HG02840 (cell line): Measurements from ENCODE around the gene SPATA19.

Experiments used
- ATAC-seq: cut with Tn5 transposase; IDR thresholded peaks from one replicate; pipeline ENCODE4 v1.9.1; 2021; ENCODE audit warnings: mild to moderate bottlenecking, moderate library complexity, moderate number of reproducible peaks; ENCODE audit not compliant: unreplicated experiment, low FRiP score

The SPATA19 gene

GRCh38 chr11:133840479-133840941, 4.8 kb downstream of the SPATA19 start:
- ATAC-seq: no peak

DNA sequence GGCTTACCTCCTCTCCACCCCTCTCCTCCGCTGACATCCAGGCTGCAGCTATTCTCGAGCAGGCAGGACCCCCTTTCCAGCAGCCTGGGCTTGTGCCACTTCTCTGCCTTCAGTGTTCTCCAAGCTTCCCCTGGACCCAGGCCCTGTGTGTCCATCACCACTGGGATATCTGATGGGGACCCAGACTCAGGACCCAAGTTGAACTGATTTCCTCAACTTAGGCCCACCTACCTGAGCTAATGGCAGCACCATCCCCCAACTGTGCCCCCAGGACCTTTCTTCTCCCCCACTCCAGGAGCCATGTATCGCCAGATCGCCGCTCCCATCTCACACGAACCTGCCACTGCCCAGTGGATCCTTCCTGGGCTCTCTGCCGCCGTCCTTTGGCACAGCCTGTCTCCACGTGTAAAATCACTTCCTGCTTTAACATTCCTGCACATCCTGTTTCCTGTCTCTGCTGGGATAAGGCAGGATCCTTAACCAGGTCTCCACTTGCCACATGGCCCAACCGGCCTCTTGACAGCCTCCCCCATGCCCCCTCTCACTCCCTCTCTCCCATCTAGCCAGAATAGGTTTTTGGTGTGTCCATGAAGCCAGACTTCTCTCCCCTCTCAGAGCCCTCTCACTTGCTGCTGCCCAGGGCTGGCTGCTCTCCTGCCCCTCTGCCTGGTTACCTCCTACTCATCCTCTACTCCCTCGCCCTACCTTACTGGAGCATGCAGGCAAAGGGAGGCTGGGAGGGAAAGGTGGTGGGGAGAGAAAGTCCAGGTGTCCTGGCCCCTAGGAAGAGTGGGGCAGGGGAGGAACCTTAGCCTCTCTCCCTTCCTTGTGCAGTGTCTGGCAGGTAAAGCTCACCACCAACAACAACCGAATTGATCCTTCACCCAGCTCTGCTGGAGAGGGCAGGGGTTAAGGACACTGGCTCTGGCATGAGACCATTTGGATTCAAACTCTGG, 9.4 kb downstream of the SPATA19 start:
- ATAC-seq: peak; percentile 17

GRCh38 chr11:133834682-133835592, 10.4 kb downstream of the SPATA19 start:
- ATAC-seq: peak; percentile 72

DNA sequence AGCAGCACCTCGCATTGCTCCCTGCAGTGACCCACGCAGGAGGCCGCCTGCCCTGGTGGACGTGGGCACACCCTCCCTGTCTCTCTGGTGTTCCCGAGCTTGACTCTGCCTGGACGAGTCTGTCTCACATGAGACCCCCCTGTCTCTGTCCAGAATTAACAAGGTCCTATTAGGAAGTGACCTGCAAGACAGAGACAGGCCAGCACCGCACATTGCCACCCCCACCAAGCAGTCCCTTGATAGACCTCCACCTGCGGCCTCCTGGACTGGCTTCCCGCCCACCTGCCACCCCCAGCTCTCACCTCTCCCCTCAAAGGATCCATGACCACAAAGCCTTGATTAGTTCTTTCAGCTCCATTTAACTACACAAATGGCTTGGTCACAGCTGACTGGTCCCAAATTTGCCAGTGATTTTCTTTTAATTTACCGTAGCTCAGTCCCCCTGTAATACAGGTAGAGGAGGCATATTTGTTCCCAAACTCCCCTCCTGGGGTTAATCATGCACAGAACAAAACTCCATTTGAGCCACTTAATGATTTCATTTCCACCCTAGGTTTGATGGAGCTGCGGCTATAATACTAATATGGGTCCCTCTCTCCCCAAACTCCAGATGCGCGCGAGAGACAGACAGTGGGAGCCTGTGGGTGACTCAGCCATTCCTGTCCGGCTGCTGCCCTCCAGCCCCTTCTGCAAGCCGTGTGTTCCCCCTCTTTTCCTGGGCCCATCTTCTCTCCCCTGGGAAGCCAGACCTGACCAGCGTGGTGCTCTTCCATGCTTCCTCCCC, 11.2 kb downstream of the SPATA19 start:
- ATAC-seq: no peak

DNA sequence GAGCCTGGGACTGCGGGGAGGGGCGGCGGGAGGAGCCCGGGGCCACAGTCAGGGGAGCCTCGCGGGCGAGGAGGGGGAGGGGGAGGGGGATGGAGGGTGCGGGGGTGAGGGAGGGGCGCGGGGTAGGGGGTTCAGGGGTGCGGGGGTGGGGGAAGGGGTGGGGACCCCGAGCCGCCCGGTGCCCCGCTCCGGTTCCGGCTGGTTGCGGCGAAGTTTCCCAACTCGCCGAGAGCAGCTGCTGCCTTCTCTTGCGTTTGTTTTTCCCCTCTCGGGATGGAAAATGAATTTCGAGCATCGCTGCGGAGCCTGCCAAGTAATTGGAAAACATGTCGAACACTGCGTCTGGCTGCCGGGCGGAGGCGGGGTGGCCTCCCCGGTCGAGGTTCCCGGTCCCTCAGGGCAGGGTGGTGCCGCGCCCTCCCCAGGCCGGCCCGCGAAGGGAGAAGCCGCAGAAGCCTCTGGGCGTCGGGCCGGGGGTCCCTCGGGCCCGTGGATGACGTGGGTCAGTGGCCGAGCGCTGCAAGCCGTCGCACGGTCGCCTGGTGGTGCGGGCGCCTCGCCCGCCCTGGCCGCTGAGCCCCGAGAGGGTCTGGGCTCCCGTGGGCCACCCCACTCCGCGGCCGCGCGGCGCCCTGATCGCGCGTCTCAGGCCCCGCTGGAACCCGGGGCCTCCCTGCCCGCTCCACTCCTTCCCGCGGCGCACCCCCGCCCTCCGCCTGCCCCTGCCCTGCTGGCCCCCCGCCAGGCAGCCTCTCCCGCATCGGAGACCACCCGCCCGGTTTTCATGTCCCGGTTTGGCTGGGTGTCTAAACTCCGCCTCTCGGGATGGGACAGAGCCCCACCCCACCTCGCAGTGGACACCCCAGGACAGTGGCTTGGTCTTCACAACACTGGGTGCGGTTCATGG, 12.1 kb downstream of the SPATA19 start:
- no peak for ATAC-seq

DNA sequence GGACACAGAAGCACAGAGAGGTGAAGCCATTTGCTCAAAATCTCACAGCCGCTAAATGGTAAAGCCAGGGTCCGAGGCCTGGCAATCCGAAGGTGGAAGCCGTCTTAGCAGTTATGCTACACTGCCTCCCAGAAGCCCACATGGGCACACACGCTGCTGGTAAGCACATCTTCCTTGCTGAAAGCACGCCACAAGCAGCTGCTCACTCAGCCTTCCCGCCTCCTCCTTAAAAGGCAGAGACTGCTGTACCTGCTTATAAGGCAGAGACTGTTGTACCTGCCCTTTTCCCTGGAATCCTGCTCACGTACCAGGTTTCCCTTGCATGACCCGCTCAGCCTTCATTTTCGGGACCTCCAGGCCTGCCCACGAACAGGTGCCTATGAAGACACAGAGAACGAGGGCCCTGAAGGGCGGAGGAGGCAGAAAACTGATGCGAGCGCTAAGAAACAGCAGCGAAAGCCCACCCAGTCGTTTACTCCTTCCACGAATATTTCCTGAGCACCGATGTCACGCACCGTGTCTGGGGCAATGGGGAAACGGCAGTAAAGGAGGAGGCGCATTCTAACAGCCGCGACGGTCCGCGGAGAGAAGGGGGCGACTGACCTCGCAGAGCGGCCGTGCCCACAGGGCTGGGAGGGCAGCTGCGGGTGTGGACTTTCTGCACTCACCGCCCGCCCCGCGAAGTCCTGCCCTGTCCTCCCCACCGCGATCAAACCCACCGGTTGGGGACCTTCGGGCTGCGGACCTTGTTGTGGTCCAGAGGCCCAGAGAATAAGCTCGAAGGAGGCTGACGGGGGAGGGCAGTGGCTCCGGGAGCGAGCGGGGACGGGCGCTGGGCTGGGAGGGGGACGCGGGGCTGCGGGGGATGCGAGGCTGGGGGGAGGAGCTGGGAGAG, 13.0 kb downstream of the SPATA19 start:
- no peak for ATAC-seq

- ATAC-seq: no peak
Observed at GRCh38 chr11:133830931-133831907, 14.1 kb downstream of the SPATA19 start.

DNA sequence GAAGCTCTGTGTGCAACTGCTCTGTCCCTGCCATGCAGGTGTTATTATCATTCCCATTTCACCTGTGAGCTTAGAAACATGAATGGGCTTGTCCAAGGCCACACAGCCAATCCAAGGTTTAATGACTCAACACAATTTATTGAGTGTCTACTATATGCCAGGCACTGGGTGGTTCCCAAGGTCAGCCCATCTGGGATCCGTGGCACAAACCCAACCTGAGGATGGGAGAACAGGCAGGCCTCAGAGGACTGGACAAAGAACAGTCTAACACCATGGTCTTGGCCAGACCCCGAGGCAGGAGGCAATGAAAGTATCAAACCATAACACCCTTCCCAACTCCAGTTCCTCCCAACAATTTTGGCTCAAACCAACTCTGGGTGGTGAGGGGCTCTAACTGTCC, 15.7 kb downstream of the SPATA19 start:
- no peak for ATAC-seq

DNA sequence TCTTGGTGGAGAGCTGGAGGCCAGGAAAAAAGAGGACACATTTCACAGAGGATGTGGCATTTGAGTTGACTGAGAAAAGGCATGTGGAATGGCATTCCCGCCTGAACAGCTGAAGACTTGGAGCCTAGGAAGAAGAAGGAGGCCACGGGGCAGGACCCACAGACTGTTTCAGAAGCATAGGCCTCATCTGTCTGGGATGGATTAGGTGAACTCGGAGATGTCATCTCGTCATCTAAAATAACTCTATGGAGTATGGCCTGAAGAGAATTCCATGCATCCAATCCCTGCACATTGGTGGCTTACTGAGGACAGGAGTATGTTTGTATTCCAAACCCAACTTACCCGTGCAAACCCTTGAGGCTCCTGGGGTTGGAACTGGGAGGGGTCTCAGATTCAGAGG, 16.4 kb downstream of the SPATA19 start:
- no peak for ATAC-seq

- ATAC-seq: no peak
Observed at GRCh38 chr11:133827556-133827955, 17.8 kb downstream of the SPATA19 start.

GRCh38 chr11:133826866-133827265, 18.4 kb downstream of the SPATA19 start:
- ATAC-seq: no peak

DNA sequence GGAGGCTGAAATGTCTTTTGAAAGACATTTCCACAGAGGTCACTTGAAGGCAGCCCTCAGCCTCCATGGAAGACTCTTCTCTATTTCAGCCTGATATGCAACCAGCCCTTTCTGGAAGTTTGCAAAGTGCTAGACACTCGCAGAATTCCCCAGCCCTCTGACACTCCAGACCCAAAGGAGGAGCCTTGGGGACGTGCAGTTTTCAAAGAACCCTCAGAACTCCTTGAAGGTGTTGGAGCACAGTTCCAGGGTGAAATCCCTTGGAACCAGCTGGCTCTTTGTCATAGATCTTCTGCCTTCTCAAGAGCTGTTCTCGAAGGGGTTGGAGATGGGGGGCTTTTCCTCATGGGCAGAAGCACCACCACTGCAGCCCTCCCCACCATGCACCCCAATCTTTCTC, 19.6 kb downstream of the SPATA19 start:
- no peak for ATAC-seq

GRCh38 chr11:133825156-133825555, 20.2 kb downstream of the SPATA19 start:
- no peak for ATAC-seq

- ATAC-seq: no peak
Observed at GRCh38 chr11:133824593-133824992, 20.7 kb downstream of the SPATA19 start.

- no peak for ATAC-seq
Observed at GRCh38 chr11:133823614-133824013, 21.7 kb downstream of the SPATA19 start.

- ATAC-seq: no peak
Observed at GRCh38 chr11:133823211-133823610, 22.1 kb downstream of the SPATA19 start.

DNA sequence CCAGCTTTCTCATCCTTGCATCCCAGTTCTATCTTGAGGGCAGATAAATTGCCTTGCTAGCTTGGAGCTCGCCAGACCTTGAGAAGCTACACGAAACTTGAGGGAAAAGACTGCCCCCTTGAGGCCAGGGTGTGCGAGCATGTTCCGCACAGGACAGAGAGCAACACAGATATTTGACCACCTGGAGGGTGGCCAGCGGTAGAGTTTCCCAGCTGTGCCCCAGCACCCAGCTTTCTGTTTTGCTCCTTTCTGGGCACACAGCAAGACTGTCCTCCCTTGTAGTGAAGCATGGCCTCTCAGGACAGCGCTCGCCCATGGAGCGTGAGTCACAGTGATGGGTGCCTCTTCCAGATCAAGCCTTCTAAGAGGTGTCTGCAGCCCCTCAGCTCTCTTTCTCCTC, 23.5 kb downstream of the SPATA19 start:
- no peak for ATAC-seq
